Upper lobe of left lung (tissue), 6 donors: Measurements from ENCODE around the gene TSEN54. TPM values are rescaled to one million over a fixed set of nuclear protein-coding genes. Genes with fewer than 3 reads are reported as not detected.

Experiments
- ATAC-seq, 2 donors: fragments of 200-7000 bp; cut with Tn5 transposase; one replicate each; pipeline ENCODE4 v1.9.1; 2022; ENCODE audit warnings: mild to moderate bottlenecking in 2 of 2, moderate library complexity in 2 of 2; ENCODE audit not compliant: low FRiP score in 2 of 2
- DNase-seq, 2 donors: peaks; one replicate each; pipeline ENCODE4 v3.0.0-alpha.2; 2019 to 2020
- H3K27ac ChIP-seq, 4 donors: fragments of 200-600 bp; sonication (generic); one replicate each; pipeline ENCODE4 v1.5.1; 2016 to 2019
- H3K27me3 ChIP-seq, 4 donors: fragments of 200-600 bp; sonication (generic); one replicate each; pipeline ENCODE4 v1.5.1; 2017 to 2019
- H3K36me3 ChIP-seq, 4 donors: fragments of 200-600 bp; sonication (generic); one replicate each; pipeline ENCODE4 v1.5.1; 2016 to 2019
- H3K4me1 ChIP-seq, 4 donors: fragments of 200-600 bp; sonication (generic); one replicate each; pipeline ENCODE4 v1.5.1; 2018 to 2019
- H3K4me3 ChIP-seq, 4 donors: fragments of 200-600 bp; sonication (generic); one replicate each; pipeline ENCODE4 v1.5.1; 2017 to 2019; ENCODE audit warnings: mild to moderate bottlenecking in 2 of 4, moderate library complexity in 1 of 4
- H3K9me3 ChIP-seq, 4 donors: fragments of 200-600 bp; sonication (generic); one replicate each; pipeline ENCODE4 v1.5.1; 2018 to 2019
- EP300 ChIP-seq, 4 donors: sonication (generic); formaldehyde crosslinking; IDR thresholded peaks; one replicate each; pipeline ENCODE4 v1.5.1; 2017; ENCODE audit warnings: antibody characterized with exemption in 4 of 4, control low read depth in 2 of 4
- POLR2A ChIP-seq, 4 donors: fragments of 450-650 bp; IDR thresholded peaks; one replicate each; pipeline ENCODE4 v1.5.1; 2016 to 2017; ENCODE audit warnings: antibody characterized with exemption in 4 of 4, mild to moderate bottlenecking in 2 of 4
- POLR2AphosphoS5 ChIP-seq, 2 donors: sonication (generic); formaldehyde crosslinking; IDR thresholded peaks; one replicate each; pipeline ENCODE4 v1.5.1; 2017; ENCODE audit warnings: antibody characterized with exemption in 2 of 2
- WGBS, 2 donors: methylation state at CpG; one replicate each; pipeline ENCODE4 v1.1.5; 2017 to 2018; 5-methylcytosine and 5-hydroxymethylcytosine counted together
- total RNA-seq, 6 donors: library from RNA; depleted of rRNA in 4 of 6; stranded (reverse); fragments of >200 nt in 4 of 6; gene quantifications; one replicate each; pipeline versions ENCODE4 v1.1.0 to v1.2.1, GENCODE V29; 2016 to 2021
- TF ChIP-seq, protein P1 (sequence below), 6 experiments: fragments of 450-650 bp in 4 of 6; fragments of 200-600 bp in 2 of 6; sonication (generic) in 2 of 6; IDR thresholded peaks; one replicate each; pipeline ENCODE4 v1.5.1; 2016 to 2019; ENCODE audit warnings: antibody characterized with exemption in 6 of 6
- donor health status: DM: no; HTN: no; CAD: no; lungs with moderate emphysema.
- donor health status: DM: no; HTN: yes; CAD: no; lungs with severe emphysema.

The TSEN54 gene
- total RNA-seq, 6 donors from 2014 or later: 19.5 to 125 (median 31.3) TPM

DNA sequence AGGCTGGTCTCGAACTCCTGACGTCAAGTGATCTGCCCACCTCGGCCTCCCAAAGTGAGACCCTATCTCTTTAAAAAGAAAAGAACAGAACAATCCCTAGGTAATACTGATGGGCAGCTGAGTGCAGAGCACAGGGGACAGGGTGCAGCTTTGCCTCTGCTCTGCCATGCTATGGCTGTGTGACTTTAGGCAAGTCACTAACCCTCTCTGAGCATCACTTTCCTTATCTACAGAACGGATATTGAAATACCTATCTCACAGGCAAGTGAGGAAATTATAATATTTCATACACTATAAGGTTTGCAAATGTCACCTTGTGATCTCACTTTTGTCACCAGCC lies 5.1 kb upstream of the TSEN54 start:
- Histone ChIP-seq H3K9me3 (no peaks in the 10 kb centered on the region), H3K27me3 (peaks cover 0 to 5% (median 0%) of the 10 kb centered on the region in 4 donors), H3K36me3 (peaks cover 0 to 49% (median 17%) of the 10 kb centered on the region in 4 donors), H3K27ac (peak overlapping the region; percentile 89 to 92 (median 91)), H3K4me1 (peaks cover 29 to 79% (median 54%) of the 10 kb centered on the region in 4 donors), H3K4me3 (peak overlapping the region in 3 of 4 donors; percentile 90 to 100 (median 92))
- TF ChIP-seq, protein P1, sequence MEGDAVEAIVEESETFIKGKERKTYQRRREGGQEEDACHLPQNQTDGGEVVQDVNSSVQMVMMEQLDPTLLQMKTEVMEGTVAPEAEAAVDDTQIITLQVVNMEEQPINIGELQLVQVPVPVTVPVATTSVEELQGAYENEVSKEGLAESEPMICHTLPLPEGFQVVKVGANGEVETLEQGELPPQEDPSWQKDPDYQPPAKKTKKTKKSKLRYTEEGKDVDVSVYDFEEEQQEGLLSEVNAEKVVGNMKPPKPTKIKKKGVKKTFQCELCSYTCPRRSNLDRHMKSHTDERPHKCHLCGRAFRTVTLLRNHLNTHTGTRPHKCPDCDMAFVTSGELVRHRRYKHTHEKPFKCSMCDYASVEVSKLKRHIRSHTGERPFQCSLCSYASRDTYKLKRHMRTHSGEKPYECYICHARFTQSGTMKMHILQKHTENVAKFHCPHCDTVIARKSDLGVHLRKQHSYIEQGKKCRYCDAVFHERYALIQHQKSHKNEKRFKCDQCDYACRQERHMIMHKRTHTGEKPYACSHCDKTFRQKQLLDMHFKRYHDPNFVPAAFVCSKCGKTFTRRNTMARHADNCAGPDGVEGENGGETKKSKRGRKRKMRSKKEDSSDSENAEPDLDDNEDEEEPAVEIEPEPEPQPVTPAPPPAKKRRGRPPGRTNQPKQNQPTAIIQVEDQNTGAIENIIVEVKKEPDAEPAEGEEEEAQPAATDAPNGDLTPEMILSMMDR (IDR thresholded peaks at IDR 0.05): no peak
- TF ChIP-seq POLR2A (IDR thresholded peaks at IDR 0.05) (no peak), POLR2AphosphoS5 (IDR thresholded peaks at IDR 0.05) (no peak), EP300 (IDR thresholded peaks at IDR 0.05) (no peak)
- 66 to 67% methylated on average over 4 of the region's 4 CpGs for WGBS, 2 donors
- no peak for ATAC-seq
- DNase-seq: no peak

GRCh38 chr17:75511610-75512575 lies 4.4 kb upstream of the TSEN54 start:
- TF ChIP-seq EP300 (IDR thresholded peaks at IDR 0.05): peak in 1 of 4 donors; percentile 48
- TF ChIP-seq POLR2A (IDR thresholded peaks at IDR 0.05): peak in 2 of 4 donors; percentile 27 to 44
- TF ChIP-seq POLR2AphosphoS5 (IDR thresholded peaks at IDR 0.05): peak; percentile 60 to 68
- TF ChIP-seq, protein P1 (IDR thresholded peaks at IDR 0.05): peak in 1 of 6 experiments; percentile 20
- Histone ChIP-seq H3K36me3 (peaks cover 0 to 43% (median 11%) of the 10 kb centered on the region in 4 donors), H3K9me3 (no peaks in the 10 kb centered on the region), H3K4me1 (peaks cover 30 to 83% (median 55%) of the 10 kb centered on the region in 4 donors), H3K27ac (peak overlapping the region; percentile 89 to 92 (median 91)), H3K4me3 (peak overlapping the region; percentile 39 to 100 (median 91)), H3K27me3 (peaks cover 0 to 5% (median 0%) of the 10 kb centered on the region in 4 donors)
- ATAC-seq: no peak
- WGBS, 2 donors: 33 to 44% methylated on average over 6 to 13 of the region's 13 CpGs
- peak in 1 of 2 donors; percentile 94 for DNase-seq

DNA sequence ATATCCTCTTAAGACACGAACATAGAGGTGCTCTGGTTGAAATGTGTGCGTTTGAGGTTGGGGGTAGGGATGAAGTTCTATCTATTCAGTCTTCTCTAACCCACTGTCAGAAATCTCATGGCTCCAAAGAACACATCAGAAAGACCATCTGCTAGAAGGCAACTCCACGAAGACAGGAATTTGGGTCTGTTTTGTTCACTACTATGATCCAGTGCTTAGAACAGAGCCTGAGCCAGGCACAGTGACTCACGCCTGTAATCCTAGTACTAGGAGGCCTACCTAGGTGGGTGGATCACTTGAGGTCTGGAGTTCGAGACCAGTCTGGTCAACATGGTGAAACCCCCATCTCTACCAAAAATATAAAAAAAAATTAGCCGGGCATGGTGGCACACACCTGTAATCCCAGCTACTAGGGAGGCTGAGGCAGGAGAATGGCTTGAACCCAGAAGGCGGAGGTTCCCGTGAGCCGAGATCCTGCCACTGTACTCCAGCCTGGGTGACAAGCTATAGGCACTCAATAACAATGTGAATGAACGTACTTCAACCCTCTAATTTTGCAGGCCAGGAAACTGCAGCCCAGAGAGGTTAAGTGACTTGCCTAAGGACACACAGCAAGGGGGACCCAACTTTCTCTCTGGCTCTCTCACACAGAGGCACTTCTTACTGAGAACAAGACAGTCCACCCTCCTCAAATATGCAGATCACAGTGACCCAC lies 3.2 kb upstream of the TSEN54 start:
- Histone ChIP-seq H3K36me3 (peaks cover 0 to 32% (median 5%) of the 10 kb centered on the region in 4 donors), H3K4me1 (peaks cover 42 to 86% (median 60%) of the 10 kb centered on the region in 4 donors), H3K27ac (peak overlapping the region; percentile 89 to 92 (median 91)), H3K4me3 (peak overlapping the region; percentile 90 to 100 (median 92)), H3K9me3 (no peaks in the 10 kb centered on the region), H3K27me3 (peaks cover 0 to 5% (median 0%) of the 10 kb centered on the region in 4 donors)
- TF ChIP-seq POLR2A (IDR thresholded peaks at IDR 0.05) (no peak), EP300 (IDR thresholded peaks at IDR 0.05) (no peak), POLR2AphosphoS5 (IDR thresholded peaks at IDR 0.05) (no peak)
- TF ChIP-seq, protein P1 (IDR thresholded peaks at IDR 0.05): no peak
- DNase-seq: no peak
- no peak for ATAC-seq
- 55 to 73% methylated on average over 10 of the region's 10 CpGs for WGBS, 2 donors

DNA sequence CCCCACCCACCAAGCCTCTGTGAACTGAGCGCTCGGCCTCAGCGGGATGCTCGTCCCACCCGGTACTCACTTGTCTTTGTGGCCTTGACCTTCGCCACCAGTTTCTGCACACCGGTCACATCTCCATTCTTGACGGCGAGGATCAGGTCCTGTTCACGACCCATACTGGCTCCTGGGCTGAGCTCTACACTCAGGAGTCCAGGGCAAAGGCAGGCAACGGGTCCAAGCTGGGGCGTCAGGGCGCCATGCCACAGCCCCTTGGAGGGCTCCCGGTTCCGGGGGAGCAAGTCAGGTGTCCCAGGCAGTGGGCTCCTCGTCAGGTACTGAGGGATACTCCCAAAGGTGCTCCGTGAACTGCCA lies 2.7 kb upstream of the TSEN54 start:
- Histone ChIP-seq H3K36me3 (peaks cover 0 to 27% (median 5%) of the 10 kb centered on the region in 4 donors), H3K4me3 (peak overlapping the region; percentile 90 to 100 (median 92)), H3K27ac (peak overlapping the region; percentile 89 to 92 (median 91)), H3K9me3 (no peaks in the 10 kb centered on the region), H3K27me3 (peaks cover 0 to 5% (median 0%) of the 10 kb centered on the region in 4 donors), H3K4me1 (peaks cover 46 to 81% (median 57%) of the 10 kb centered on the region in 4 donors)
- no peak for TF ChIP-seq EP300 (IDR thresholded peaks at IDR 0.05)
- TF ChIP-seq POLR2AphosphoS5 (IDR thresholded peaks at IDR 0.05): no peak
- TF ChIP-seq, protein P1 (IDR thresholded peaks at IDR 0.05): no peak
- TF ChIP-seq POLR2A (IDR thresholded peaks at IDR 0.05): no peak
- DNase-seq: no peak
- no peak for ATAC-seq
- 52 to 78% methylated on average over 14 to 17 of the region's 17 CpGs for WGBS, 2 donors
